Osteoblast (primary cell): Measurements from ENCODE around the gene ISOC1. TPM values are rescaled to one million over a fixed set of nuclear protein-coding genes. Genes with fewer than 3 reads are reported as not detected.

Experiments used
- DNase-seq: peaks from one replicate; pipeline ENCODE4 v3.0.0; 2011; ENCODE audit warnings: low spot score, mixed read lengths; ENCODE audit not compliant: insufficient read length; ENCODE audit errors: missing footprints
- H2AFZ ChIP-seq: 2 replicates; pipeline ENCODE4 v1.6.0; 2011; ENCODE audit warnings: mild to moderate bottlenecking, low read length
- H3K27ac ChIP-seq: 2 replicates; pipeline ENCODE4 v1.5.1; 2011; ENCODE audit warnings: mild to moderate bottlenecking, low read depth, low read length, moderate library complexity
- H3K27me3 ChIP-seq: 2 replicates; pipeline ENCODE4 v1.6.0; 2012; ENCODE audit warnings: mild to moderate bottlenecking, control low read depth, inconsistent platforms, low read length, moderate library complexity; ENCODE audit not compliant: insufficient read depth
- H3K36me3 ChIP-seq: 2 replicates; pipeline ENCODE4 v1.5.1; 2011; ENCODE audit warnings: mild to moderate bottlenecking, low read length, control low read depth, moderate library complexity; ENCODE audit not compliant: insufficient read depth
- H3K4me1 ChIP-seq: 2 replicates; pipeline ENCODE4 v1.5.1; 2011; ENCODE audit warnings: mild to moderate bottlenecking, low read length, control low read depth, moderate library complexity; ENCODE audit not compliant: insufficient read depth
- H3K4me2 ChIP-seq: 2 replicates; pipeline ENCODE4 v1.6.0; 2011; ENCODE audit warnings: mild to moderate bottlenecking, low read length; ENCODE audit not compliant: insufficient read depth
- H3K4me3 ChIP-seq: fragments of 200-600 bp; sonication (generic); 3 replicates; pipeline ENCODE4 v1.5.1; 2012; ENCODE audit warnings: mild to moderate bottlenecking, low read length, inconsistent platforms; ENCODE audit not compliant: insufficient read depth
- H3K79me2 ChIP-seq: 2 replicates; pipeline ENCODE4 v1.6.0; 2012; ENCODE audit warnings: mild to moderate bottlenecking, low read length, control low read depth, inconsistent platforms; ENCODE audit not compliant: insufficient read depth
- H3K9me3 ChIP-seq: 2 replicates; pipeline ENCODE4 v1.5.1; 2011; ENCODE audit warnings: low read depth, low read length, control low read depth
- H4K20me1 ChIP-seq: 2 replicates; pipeline ENCODE4 v1.6.0; 2012; ENCODE audit warnings: mild to moderate bottlenecking, low read length, control low read depth; ENCODE audit not compliant: insufficient read depth
- CTCF ChIP-seq: IDR thresholded peaks from 2 replicates; pipeline ENCODE4 v1.5.1; 2011; ENCODE audit warnings: mild to moderate bottlenecking, low read depth, low read length, moderate library complexity; ENCODE audit errors: extremely low read depth
- small RNA-seq: library from RNA; depleted of rRNA; stranded (forward); fragments of <200 nt; gene quantifications from one replicate; pipeline ENCODE3, GENCODE V24; 2012
- total RNA-seq: library from RNA; depleted of rRNA; stranded (reverse); fragments of >200 nt; gene quantifications from 2 replicates; pipeline ENCODE4 v1.2.3, GENCODE V29; 2012

Gene ISOC1
- total RNA-seq, 1 donor = 9.8 TPM

GRCh38 chr5:129155876-129156275 lies 61.3 kb downstream of the ISOC1 start:
- no peaks in the 10 kb centered on the region for H3K4me1 ChIP-seq
- no peak overlapping the region for H3K27ac ChIP-seq
- no peak for DNase-seq
- H3K27me3 ChIP-seq = no peaks in the 10 kb centered on the region
- H3K36me3 ChIP-seq = no peaks in the 10 kb centered on the region
- TF ChIP-seq CTCF = no peak
- H4K20me1 ChIP-seq = no peaks in the 10 kb centered on the region
- no peaks in the 10 kb centered on the region for H3K79me2 ChIP-seq
- no peak overlapping the region for H3K4me3 ChIP-seq
- H3K4me2 ChIP-seq = no peak overlapping the region
- H3K9me3 ChIP-seq = no peaks in the 10 kb centered on the region
- H2AFZ ChIP-seq = no peak overlapping the region

- no peak overlapping the region for H3K27ac ChIP-seq
- H3K9me3 ChIP-seq = peaks cover 2% of the 10 kb centered on the region
- DNase-seq = no peak
- H3K79me2 ChIP-seq = no peaks in the 10 kb centered on the region
- no peaks in the 10 kb centered on the region for H3K4me1 ChIP-seq
- H3K4me2 ChIP-seq = no peak overlapping the region
- no peaks in the 10 kb centered on the region for H3K27me3 ChIP-seq
- H3K36me3 ChIP-seq = no peaks in the 10 kb centered on the region
- no peak overlapping the region for H2AFZ ChIP-seq
- no peak for TF ChIP-seq CTCF
- H3K4me3 ChIP-seq = no peak overlapping the region
- no peaks in the 10 kb centered on the region for H4K20me1 ChIP-seq
Measured at GRCh38 chr5:129161830-129162229, 67.3 kb downstream of the ISOC1 start.

Small RNA genes within 50 kb of the gene (small RNA-seq; reads per million reads assigned to genes)
- gene MIR4633 = not detected

Other genes with a start within 250 kb of the ISOC1 start
- not detected in 2 replicates for gene SLC27A6, start 129.3 kb upstream of the ISOC1 start, total RNA-seq